ENCODE measurements around the gene CDH5.

DNA sequence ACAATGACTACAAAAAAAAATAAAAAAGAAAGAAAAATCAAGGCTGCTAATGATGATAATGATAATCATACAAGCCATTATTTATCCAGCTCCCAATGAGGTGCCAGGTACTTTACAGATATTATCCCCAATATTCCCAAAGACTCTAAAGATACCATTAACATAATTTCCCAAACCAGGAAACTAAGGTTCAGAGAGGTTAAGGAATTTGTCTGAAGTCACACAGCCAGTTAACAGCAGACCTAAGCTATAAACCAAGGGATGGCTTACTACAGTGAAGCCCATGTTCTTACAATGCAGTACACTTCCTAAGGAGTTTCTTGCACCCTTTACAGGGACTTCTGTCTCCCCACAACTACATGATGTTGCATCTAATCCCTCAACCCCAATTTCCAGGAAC lies 45.7 kb upstream of the CDH5 start:
- TF ChIP-seq, protein P1, sequence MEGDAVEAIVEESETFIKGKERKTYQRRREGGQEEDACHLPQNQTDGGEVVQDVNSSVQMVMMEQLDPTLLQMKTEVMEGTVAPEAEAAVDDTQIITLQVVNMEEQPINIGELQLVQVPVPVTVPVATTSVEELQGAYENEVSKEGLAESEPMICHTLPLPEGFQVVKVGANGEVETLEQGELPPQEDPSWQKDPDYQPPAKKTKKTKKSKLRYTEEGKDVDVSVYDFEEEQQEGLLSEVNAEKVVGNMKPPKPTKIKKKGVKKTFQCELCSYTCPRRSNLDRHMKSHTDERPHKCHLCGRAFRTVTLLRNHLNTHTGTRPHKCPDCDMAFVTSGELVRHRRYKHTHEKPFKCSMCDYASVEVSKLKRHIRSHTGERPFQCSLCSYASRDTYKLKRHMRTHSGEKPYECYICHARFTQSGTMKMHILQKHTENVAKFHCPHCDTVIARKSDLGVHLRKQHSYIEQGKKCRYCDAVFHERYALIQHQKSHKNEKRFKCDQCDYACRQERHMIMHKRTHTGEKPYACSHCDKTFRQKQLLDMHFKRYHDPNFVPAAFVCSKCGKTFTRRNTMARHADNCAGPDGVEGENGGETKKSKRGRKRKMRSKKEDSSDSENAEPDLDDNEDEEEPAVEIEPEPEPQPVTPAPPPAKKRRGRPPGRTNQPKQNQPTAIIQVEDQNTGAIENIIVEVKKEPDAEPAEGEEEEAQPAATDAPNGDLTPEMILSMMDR (IDR thresholded peaks at IDR 0.05) = no peak
- no peak for TF ChIP-seq POLR2A (IDR thresholded peaks at IDR 0.05)
